ENCODE results near the gene C1QTNF5.
"Not testable (repeated sequence)": the region's sequence is repeated elsewhere in the genome, so short reads cannot be mapped to it uniquely, and the experiment has no call there.

C1QTNF5 gene, protein sequence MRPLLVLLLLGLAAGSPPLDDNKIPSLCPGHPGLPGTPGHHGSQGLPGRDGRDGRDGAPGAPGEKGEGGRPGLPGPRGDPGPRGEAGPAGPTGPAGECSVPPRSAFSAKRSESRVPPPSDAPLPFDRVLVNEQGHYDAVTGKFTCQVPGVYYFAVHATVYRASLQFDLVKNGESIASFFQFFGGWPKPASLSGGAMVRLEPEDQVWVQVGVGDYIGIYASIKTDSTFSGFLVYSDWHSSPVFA

DNA sequence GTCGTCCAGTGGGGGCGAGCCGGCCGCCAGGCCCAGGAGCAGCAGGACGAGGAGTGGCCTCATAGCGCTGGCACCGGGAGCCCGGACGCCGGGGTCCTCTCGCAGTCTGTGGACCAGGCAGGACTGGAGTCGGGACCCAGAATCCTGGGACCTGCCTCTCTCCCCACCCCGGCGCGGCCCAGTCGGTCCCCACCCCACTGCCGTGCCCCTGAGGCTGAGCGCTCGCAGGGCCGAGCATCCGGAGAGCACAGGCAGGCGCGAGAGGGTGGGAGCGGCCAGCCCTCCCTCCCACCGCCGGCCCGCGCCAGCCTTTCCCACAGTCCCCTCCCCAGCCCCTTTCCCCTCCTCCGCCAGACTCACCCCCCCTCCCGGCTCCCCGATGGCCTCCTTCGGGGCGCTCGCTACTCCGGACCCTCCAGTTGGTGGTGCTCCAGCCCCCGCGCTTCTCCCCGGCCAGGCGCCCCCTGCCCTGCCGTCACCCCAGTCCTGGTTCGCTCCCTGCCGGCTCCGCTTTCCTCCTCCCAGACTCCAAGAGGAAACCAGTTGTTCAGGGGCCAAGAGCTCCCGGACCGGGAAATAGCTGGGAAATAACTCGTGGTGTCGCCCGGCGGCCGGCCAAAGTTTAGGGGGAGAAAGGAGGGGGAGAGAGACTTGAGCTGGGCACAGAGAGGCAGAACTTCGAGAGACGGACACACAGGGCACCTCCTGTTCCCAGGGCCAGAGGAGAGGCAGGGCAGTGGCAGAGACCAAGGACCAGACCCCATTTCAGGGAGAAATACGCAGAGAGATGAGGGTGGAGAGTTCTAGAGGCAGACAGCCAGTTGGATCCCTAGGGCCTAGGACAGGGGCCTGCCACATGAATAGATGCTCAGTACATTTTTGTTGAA is at the start of gene C1QTNF5:
C1QTNF5 (minus strand) TSS at position 549 of the 887 bp plus-strand sequence; CDS start at position 63, 486 bp downstream.
- Histone ChIP-seq H3K4me3 (ENCODE audit: low read depth, low read length) (peak within 1 kb of the TSS; percentile 62), H3K9ac (ENCODE audit: low read length) (no peak within 1 kb of the TSS), H3K27ac (ENCODE audit: low read depth, low read length) (no peak within 1 kb of the TSS)

GRCh38 chr11:119389611-119390254 is 49.0 kb upstream of the C1QTNF5 start:
- no peak overlapping the region for H3K27ac ChIP-seq (ENCODE audit: low read depth, low read length)
- no peaks in the 10 kb centered on the region for H3K9me3 ChIP-seq (ENCODE audit: control insufficient read depth, insufficient read depth, low read depth, low read length)
- no peak overlapping the region for H3K9ac ChIP-seq (ENCODE audit: low read length)
- H3K4me1 ChIP-seq (ENCODE audit: control insufficient read depth, insufficient read depth, low read length) = peaks cover under 1% of the 10 kb centered on the region; the same call in 1 of the 2 replicates
- H3K4me3 ChIP-seq (ENCODE audit: low read depth, low read length) = no peak overlapping the region
- H3K27me3 ChIP-seq (ENCODE audit: control insufficient read depth, insufficient read depth, low read length) = no peaks in the 10 kb centered on the region
- H3K36me3 ChIP-seq (ENCODE audit: control insufficient read depth, insufficient read depth, low read length) = no peaks in the 10 kb centered on the region

More for the DNA sequence above, at the start of gene C1QTNF5:
- H3K27me3 ChIP-seq (ENCODE audit: control insufficient read depth, insufficient read depth, low read length) = peaks cover 68% of the 10 kb centered on the region
- H3K9me3 ChIP-seq (ENCODE audit: control insufficient read depth, insufficient read depth, low read depth, low read length) = no peaks in the 10 kb centered on the region
- peaks cover 13% of the 10 kb centered on the region for H3K36me3 ChIP-seq (ENCODE audit: control insufficient read depth, insufficient read depth, low read length)
- peaks cover 38% of the 10 kb centered on the region for H3K4me1 ChIP-seq (ENCODE audit: control insufficient read depth, insufficient read depth, low read length)

DNA sequence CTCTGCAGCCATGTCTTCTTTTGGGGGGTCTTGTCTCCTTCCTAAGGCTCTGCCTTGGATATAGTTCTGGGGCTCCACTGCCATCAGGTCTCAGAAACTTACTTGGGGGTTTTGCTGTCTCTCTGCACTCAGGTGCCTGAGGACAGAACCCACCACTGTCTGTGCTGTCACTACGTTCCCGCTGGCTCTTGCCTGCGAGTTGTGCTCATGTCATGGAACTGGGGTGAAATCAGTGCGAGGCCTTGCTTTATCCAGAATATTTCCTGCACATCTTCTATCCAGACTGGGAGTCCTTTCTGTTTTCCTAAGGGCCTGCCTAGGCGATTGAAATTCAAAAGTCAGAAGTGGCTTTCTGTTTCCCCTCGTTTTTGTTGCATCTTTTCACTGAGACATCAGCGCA is 47.4 kb upstream of the C1QTNF5 start:
- no peaks in the 10 kb centered on the region for H3K27me3 ChIP-seq (ENCODE audit: control insufficient read depth, insufficient read depth, low read length)

DNA sequence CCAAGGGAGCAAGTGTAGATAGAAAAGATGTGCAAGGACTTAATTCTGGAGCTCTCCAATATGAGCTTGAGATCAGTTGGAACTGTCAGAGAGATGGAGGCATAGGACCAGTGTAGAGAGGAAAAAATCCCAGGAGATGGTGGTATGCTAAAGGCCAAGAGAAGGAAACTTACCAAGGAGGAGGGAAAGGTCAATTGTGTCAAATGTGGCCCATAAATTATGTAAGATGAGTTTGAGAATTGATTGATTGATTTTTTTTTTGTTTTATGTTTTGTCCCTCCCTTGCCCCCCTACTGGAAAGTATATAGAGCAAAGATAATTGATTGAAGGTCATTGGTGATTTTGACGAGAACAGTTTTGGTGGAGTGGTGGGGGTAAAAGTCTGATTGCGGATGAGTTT is 43.6 kb upstream of the C1QTNF5 start:
- Histone ChIP-seq H3K9me3 (ENCODE audit: control insufficient read depth, insufficient read depth, low read depth, low read length) (no peaks in the 10 kb centered on the region), H3K9ac (ENCODE audit: low read length) (no peak overlapping the region), H3K4me1 (ENCODE audit: control insufficient read depth, insufficient read depth, low read length) (peaks cover 19% of the 10 kb centered on the region), H3K36me3 (ENCODE audit: control insufficient read depth, insufficient read depth, low read length) (no peaks in the 10 kb centered on the region), H3K4me3 (ENCODE audit: low read depth, low read length) (no peak overlapping the region), H3K27me3 (ENCODE audit: control insufficient read depth, insufficient read depth, low read length) (peaks cover 12% of the 10 kb centered on the region), H3K27ac (ENCODE audit: low read depth, low read length) (no peak overlapping the region)

More for the DNA sequence above, 47.4 kb upstream of the C1QTNF5 start:
- H3K9ac ChIP-seq (ENCODE audit: low read length) = no peak overlapping the region
- no peak overlapping the region for H3K27ac ChIP-seq (ENCODE audit: low read depth, low read length)
- no peak overlapping the region for H3K4me3 ChIP-seq (ENCODE audit: low read depth, low read length)
- H3K4me1 ChIP-seq (ENCODE audit: control insufficient read depth, insufficient read depth, low read length) = no peaks in the 10 kb centered on the region
- no peaks in the 10 kb centered on the region for H3K9me3 ChIP-seq (ENCODE audit: control insufficient read depth, insufficient read depth, low read depth, low read length)
- no peaks in the 10 kb centered on the region for H3K36me3 ChIP-seq (ENCODE audit: control insufficient read depth, insufficient read depth, low read length)

DNA sequence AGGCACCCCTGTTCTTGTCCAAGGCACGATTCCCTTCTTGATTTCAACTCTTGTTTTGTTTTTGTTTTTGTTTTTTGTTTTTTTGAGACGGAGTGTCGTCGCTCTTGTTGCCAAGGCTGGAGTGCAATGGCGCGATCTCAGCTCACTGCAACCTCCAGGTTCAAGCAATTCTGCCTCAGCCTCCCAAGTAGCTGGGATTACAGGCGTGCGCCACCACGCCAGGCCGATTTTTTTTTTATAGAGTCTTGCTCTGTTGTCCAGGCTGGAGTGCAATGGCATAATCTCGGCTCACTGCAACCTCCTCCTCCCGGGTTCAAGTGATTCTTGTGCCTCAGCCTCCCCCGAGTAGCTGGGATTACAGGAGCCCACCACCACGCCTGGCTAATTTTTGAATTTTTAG is 41.8 kb upstream of the C1QTNF5 start:
- Histone ChIP-seq H3K4me3 (ENCODE audit: low read depth, low read length) (peak overlapping the region; percentile 72), H3K27me3 (ENCODE audit: control insufficient read depth, insufficient read depth, low read length) (peaks cover 12% of the 10 kb centered on the region), H3K4me1 (ENCODE audit: control insufficient read depth, insufficient read depth, low read length) (peaks cover 37% of the 10 kb centered on the region)
- not testable (repeated sequence) for H3K9ac ChIP-seq (ENCODE audit: low read length); H3K9me3 ChIP-seq (ENCODE audit: control insufficient read depth, insufficient read depth, low read depth, low read length); H3K36me3 ChIP-seq (ENCODE audit: control insufficient read depth, insufficient read depth, low read length); H3K27ac ChIP-seq (ENCODE audit: low read depth, low read length)

DNA sequence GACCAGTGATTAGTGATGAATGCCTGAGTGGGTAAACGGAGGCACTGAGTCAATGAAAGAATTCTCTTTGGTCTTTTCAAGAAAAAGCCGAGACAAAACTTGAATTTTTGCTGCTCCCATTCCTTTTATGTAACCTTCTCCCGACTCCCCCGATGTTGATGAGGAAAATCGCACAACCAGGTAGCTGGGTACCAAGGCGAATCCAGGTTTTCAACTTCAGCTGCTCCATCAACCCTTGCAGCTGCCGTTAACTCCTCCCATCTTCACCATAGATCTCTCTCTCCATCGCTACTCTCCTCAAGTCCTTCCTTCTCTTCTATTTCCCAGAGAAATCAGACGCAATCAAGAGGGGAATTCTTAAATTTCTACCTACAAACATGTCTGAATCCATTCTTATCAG is 41.4 kb upstream of the C1QTNF5 start:
- Histone ChIP-seq H3K9me3 (ENCODE audit: control insufficient read depth, insufficient read depth, low read depth, low read length) (no peaks in the 10 kb centered on the region), H3K4me3 (ENCODE audit: low read depth, low read length) (peak overlapping the region; percentile 72), H3K27ac (ENCODE audit: low read depth, low read length) (no peak overlapping the region)

DNA sequence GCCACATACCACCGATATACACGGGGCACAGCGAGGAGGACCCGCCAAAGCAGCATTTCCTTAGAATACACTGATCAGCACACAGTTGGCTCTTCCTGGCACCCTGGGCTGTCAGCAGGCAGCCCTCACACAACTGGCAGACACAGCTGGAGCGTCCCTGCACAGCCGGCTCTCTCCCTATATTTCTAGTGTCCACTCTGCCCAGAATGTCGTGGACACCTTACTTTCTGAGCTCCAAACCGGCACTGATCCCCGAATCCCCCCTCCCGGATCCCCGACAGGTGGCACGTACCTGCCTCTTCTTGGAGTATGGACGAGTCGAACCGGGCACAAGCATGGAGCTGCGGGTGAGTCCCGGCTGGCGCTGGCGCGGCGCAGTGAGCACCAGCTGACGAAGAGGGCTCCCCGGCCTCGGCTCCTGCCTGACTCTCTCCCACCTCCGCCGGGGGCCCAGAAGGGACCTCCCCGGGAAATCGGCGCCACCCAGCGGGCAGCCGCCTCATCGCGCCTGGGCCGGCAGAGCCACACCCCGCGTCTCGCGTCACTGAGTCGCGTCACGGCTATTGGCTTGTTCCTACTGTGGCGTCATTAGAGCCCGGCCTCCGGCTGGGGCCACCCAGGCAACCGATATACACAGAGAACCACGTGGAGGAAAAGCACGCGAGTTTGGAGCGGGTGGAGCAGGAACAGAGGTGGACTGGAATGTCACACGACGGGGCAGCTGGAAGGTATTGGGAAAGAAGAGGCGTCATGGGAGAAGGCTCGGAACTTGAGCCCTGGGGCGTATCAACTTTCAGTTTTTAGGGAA is 40.7 kb upstream of the C1QTNF5 start, which contains the start of gene USP2:
USP2 (minus strand) TSS at position 510 of the 808 bp plus-strand sequence. CDS start 8,210 bp downstream, outside the sequence.
- H3K27ac ChIP-seq (ENCODE audit: low read depth, low read length) = no peak within 1 kb of the TSS
- H3K27me3 ChIP-seq (ENCODE audit: control insufficient read depth, insufficient read depth, low read length) = peaks cover 12% of the 10 kb centered on the region
- no peaks in the 10 kb centered on the region for H3K9me3 ChIP-seq (ENCODE audit: control insufficient read depth, insufficient read depth, low read depth, low read length)
- H3K36me3 ChIP-seq (ENCODE audit: control insufficient read depth, insufficient read depth, low read length) = no peaks in the 10 kb centered on the region
- peaks cover 47% of the 10 kb centered on the region for H3K4me1 ChIP-seq (ENCODE audit: control insufficient read depth, insufficient read depth, low read length)
- H3K9ac ChIP-seq (ENCODE audit: low read length) = peak within 1 kb of the TSS; percentile 27
- peak within 1 kb of the TSS; percentile 72 for H3K4me3 ChIP-seq (ENCODE audit: low read depth, low read length)

More for the DNA sequence above, 41.4 kb upstream of the C1QTNF5 start:
- no peaks in the 10 kb centered on the region for H3K36me3 ChIP-seq (ENCODE audit: control insufficient read depth, insufficient read depth, low read length)
- no peak overlapping the region for H3K9ac ChIP-seq (ENCODE audit: low read length)
- peaks cover 42% of the 10 kb centered on the region for H3K4me1 ChIP-seq (ENCODE audit: control insufficient read depth, insufficient read depth, low read length)
- peaks cover 12% of the 10 kb centered on the region for H3K27me3 ChIP-seq (ENCODE audit: control insufficient read depth, insufficient read depth, low read length)

DNA sequence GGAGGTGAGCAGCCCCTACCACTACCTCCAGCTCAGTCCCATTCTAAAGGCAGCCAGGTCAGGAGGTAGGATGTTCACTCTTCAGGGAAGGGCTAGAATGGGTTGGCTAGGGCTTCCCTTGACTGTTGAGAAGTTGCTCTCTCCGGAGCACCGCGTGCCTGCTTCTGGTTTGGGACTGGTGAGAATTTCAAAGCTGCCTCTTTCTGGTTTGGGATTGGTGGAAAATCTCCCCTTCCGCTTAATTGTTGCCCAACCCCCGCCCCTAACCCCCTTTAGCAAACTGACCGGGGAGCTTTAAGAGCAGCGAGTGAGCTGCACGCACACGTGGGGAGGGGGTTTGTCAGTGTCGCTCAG is 40.1 kb upstream of the C1QTNF5 start:
- no peaks in the 10 kb centered on the region for H3K36me3 ChIP-seq (ENCODE audit: control insufficient read depth, insufficient read depth, low read length)
- H3K9me3 ChIP-seq (ENCODE audit: control insufficient read depth, insufficient read depth, low read depth, low read length) = no peaks in the 10 kb centered on the region
- peaks cover 12% of the 10 kb centered on the region for H3K27me3 ChIP-seq (ENCODE audit: control insufficient read depth, insufficient read depth, low read length)
- H3K27ac ChIP-seq (ENCODE audit: low read depth, low read length) = no peak overlapping the region
- H3K9ac ChIP-seq (ENCODE audit: low read length) = peak overlapping the region; percentile 1
- peaks cover 53% of the 10 kb centered on the region for H3K4me1 ChIP-seq (ENCODE audit: control insufficient read depth, insufficient read depth, low read length)
- H3K4me3 ChIP-seq (ENCODE audit: low read depth, low read length) = peak overlapping the region; percentile 72

DNA sequence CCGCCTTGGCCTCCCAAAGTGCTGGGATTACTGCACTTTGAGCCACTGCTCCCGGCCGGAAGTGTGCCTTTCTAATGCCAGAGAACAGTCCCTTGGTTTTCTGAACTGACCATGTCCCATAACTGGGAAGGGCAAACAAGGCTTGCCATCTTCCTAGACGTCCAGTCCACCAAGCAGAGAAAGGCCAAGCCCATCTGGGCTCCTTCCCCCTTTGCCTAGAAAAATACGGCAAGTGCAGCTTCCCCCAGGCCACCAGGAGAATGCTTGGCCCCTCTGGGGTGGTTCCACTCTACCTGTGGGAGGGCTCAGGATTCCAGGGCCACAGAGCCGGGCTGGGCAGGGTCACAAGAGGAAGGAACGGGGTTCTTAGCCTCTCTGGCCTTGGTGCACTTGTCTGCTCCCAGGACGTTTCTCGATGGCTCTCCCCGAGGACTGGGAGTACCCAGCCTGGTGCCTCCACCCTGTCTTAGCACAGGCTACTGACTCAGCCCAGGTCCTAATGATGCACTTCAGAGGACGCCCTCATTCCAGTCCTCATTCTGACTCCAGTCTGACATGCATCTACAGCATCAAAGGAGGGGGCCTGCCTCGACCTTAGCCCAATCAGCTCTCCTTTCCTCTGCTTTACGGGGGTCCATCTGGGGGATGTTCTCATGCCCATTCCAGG is 39.6 kb upstream of the C1QTNF5 start:
- H3K9me3 ChIP-seq (ENCODE audit: control insufficient read depth, insufficient read depth, low read depth, low read length) = no peaks in the 10 kb centered on the region
- no peaks in the 10 kb centered on the region for H3K36me3 ChIP-seq (ENCODE audit: control insufficient read depth, insufficient read depth, low read length)
- peak overlapping the region; percentile 72 for H3K4me3 ChIP-seq (ENCODE audit: low read depth, low read length)
- no peak overlapping the region for H3K9ac ChIP-seq (ENCODE audit: low read length)
- peaks cover 12% of the 10 kb centered on the region for H3K27me3 ChIP-seq (ENCODE audit: control insufficient read depth, insufficient read depth, low read length)
- H3K27ac ChIP-seq (ENCODE audit: low read depth, low read length) = no peak overlapping the region
- peaks cover 57% of the 10 kb centered on the region for H3K4me1 ChIP-seq (ENCODE audit: control insufficient read depth, insufficient read depth, low read length)

DNA sequence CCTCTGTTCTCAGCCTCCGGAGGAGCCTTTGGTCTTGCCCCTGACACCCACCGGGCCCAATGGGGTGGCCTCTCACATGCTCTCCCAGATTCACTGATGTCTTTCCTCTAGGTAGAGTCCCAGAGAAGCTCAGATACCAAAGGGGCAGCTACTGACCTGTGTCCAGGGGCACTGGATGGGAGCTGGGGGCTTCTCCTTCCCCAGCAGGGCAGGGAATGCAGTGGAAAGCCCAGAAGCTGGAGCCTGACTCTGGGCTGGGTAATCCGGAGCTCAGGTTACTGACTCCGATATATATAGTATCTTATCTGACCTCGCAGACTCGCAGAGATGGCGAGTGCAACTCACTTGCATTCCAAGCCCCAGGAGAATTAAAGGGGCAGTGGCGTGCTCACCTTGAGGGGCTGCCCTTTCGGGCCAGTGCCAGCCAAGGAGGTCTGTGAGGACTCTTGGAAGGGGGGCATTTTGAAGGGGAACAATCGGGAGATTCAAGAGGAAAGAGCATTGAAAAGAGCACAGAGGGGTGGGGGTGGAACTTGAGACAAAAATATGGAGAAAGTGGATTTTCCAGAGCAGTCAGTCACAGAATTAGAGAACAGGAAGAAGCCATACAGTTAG is 38.3 kb upstream of the C1QTNF5 start:
- Histone ChIP-seq H3K27ac (ENCODE audit: low read depth, low read length) (no peak overlapping the region), H3K9ac (ENCODE audit: low read length) (no peak overlapping the region), H3K36me3 (ENCODE audit: control insufficient read depth, insufficient read depth, low read length) (no peaks in the 10 kb centered on the region), H3K27me3 (ENCODE audit: control insufficient read depth, insufficient read depth, low read length) (peaks cover 12% of the 10 kb centered on the region), H3K4me1 (ENCODE audit: control insufficient read depth, insufficient read depth, low read length) (peaks cover 67% of the 10 kb centered on the region), H3K4me3 (ENCODE audit: low read depth, low read length) (no peak overlapping the region), H3K9me3 (ENCODE audit: control insufficient read depth, insufficient read depth, low read depth, low read length) (no peaks in the 10 kb centered on the region)

All from HUES6 (cell line).